GM10266 (cell line): ENCODE data around the gene EXOC3L1.

Source experiments
- DNase-seq: peaks from one replicate; pipeline ENCODE4 v3.0.0; 2012; ENCODE audit errors: extremely low spot score
- TF ChIP-seq, protein P1 (sequence below): IDR thresholded peaks from 2 replicates; pipeline ENCODE4 v1.5.1; 2012; ENCODE audit warnings: mild to moderate bottlenecking, low read depth; ENCODE audit not compliant: control insufficient read depth, insufficient read depth; ENCODE audit errors: missing control alignments

EXOC3L1 gene

DNA sequence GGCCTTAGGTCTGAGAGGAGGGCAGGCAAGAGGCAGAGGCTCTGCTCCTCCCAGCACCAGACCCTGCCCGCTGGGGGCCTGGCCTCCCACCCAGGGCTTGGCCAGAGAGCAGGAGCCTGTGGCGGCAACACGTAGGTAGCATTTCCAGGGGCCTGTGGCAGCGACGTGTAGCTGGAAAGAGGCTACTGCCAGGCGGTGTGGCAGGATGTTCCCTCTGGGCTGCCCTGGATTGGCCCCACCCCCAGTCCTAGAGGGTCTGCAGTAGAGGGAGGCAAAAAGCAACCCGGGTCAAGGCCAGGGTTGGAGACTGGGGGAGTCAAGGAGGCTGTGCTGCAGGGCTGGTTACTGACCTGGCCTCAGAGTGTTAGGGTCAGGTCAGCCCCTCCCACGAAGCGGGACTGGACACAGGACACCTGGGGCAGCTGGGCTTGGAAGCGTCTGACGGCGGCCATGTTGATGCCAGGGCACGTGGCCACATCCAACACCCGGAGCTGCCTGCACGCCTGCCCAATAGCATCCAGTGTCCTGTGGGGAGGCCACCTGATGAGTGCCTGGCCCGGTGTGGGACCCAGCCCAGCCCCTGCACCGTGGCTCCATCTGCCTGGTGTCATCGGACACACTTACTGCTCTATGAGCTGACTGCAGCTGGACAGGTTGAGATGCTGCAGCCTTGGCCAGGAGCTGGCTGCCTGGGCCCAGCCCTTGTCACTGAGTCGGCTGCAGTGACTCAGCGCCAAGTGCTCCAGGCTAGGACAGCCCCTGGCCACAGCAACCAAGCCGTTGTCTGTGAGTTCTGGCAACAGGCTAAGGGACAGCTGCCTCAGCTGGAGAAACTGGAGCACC is 17.5 kb upstream of the EXOC3L1 start:
- no peak for DNase-seq

DNA sequence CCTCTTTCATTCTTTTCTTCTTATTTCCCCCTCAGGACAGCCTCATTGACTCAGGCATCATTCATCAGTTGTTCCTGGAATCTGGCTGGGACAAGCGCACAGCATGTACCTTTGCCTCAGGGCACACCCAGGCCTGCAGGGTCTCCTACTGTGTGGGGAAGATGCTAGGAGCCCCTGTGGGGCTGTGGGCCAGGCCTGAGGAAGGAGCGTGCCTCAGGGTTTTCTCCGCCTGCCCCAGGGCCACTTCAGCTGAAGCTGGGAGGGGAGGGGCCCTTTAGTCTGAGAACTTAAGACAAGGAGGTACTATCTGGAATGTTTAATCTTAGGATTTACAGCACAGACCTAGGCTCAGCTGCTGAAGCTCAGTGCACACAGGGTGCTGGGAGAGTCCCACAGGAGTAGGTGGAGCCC is 16.9 kb upstream of the EXOC3L1 start:
- TF ChIP-seq, protein P1, sequence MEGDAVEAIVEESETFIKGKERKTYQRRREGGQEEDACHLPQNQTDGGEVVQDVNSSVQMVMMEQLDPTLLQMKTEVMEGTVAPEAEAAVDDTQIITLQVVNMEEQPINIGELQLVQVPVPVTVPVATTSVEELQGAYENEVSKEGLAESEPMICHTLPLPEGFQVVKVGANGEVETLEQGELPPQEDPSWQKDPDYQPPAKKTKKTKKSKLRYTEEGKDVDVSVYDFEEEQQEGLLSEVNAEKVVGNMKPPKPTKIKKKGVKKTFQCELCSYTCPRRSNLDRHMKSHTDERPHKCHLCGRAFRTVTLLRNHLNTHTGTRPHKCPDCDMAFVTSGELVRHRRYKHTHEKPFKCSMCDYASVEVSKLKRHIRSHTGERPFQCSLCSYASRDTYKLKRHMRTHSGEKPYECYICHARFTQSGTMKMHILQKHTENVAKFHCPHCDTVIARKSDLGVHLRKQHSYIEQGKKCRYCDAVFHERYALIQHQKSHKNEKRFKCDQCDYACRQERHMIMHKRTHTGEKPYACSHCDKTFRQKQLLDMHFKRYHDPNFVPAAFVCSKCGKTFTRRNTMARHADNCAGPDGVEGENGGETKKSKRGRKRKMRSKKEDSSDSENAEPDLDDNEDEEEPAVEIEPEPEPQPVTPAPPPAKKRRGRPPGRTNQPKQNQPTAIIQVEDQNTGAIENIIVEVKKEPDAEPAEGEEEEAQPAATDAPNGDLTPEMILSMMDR = no peak
- no peak for DNase-seq

More for the DNA sequence above, 17.5 kb upstream of the EXOC3L1 start:
- TF ChIP-seq, protein P1 = no peak

DNA sequence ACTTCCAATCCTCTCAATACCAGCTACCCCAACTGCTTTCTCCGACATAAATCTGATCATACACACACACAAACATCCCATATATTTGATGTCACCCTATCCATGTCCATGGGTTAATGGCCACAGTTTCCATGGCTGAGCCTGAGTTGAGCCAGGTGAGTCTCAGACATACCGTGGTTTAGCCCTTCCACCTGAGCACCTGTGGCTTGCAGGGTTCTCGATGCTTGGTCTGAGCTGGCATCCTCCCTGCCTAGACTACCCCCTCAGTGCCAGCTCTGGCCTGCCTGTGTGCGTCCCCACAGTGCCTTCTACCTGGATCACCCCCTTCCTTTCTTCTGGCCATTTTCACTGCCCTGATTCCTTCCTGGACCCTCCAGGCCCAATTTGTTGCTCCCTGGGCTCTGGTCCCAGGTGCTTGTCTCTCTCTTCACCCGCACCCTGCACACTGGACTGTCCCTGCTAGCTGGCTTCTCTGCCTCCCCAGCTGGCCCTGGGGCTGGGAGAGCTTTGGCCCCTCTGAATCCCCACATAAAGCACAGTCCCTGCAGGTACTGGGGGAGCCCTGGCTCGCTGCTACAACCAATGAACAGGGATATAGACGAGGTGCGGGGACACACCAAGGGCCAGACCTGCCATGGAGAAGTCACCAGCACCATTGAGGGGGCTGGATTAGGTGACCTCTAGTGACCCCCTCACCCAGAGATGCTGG is 16.3 kb upstream of the EXOC3L1 start:
- TF ChIP-seq, protein P1 = no peak
- DNase-seq = no peak

DNA sequence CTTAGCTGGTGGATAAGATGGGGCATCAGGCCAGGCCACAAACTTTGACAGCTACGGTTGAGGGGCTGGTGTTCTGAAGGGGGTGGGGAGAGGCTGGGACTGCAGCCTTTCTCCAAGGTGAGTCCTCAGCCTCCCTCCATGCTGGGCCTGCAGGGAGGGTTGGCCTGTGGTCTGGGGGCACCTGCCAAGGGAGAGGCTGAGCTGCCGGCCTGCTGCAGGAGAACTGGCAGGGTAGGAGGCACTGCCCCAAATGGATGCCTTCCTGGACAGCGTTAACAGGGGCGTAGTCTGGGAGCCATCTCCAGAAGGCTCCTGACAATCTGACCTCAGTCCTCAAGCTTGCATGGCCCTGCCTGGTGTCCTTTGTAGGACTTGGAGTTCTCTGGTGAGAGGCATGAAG is 14.1 kb upstream of the EXOC3L1 start:
- no peak for DNase-seq
- TF ChIP-seq, protein P1 = no peak

DNA sequence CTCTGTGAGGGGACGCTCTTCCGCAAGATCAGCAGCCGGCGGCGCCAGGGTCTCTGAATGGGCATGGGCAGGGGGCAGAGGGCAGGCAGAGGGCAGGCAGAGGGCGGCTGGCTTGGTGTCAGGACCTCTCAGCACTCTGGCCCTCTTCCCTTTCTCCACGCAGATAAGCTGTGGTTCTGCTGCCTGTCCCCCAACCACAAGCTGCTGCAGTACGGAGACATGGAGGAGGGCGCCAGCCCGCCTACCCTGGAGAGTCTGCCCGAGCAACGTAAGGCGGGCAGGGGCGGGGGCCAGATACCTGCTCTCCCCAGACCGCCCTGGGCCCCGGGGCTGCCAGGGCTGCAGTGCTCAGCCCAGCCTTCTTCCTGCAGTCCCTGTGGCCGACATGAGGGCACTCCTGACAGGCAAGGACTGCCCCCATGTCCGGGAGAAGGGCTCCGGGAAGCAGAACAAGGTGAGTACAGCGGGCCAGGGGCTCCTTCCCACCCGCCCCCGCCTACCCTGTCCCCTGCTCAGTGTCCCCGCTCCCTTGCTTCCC is 13.1 kb upstream of the EXOC3L1 start:
- DNase-seq = no peak
- TF ChIP-seq, protein P1 = no peak

DNA sequence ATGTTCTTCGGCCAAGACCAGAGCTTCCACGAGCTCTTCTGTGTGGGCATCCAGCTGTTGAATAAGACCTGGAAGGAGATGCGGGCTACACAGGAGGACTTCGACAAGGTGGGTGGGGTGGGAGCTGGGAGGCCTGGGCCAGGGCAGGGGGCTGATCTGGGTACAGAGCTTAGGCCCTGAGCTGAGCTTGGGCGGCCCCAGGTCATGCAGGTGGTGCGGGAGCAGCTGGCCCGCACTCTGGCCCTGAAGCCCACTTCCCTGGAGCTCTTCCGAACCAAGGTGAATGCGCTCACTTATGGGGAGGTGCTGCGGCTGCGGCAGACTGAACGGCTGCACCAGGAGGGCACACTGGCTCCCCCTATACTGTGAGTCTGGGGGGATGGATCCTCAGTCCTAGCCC is 12.5 kb upstream of the EXOC3L1 start:
- DNase-seq = no peak
- TF ChIP-seq, protein P1 = no peak
